Ovary (tissue), 9 donors: Measurements from ENCODE around the gene STIM2. TPM values are rescaled to one million over a fixed set of nuclear protein-coding genes. Genes with fewer than 3 reads are reported as not detected.
A peak's percentile ranks its signal among the peaks of the same experiment; 100 is the strongest.
"Not testable (repeated sequence)": the region's sequence is repeated elsewhere in the genome, so short reads cannot be mapped to it uniquely, and the experiment has no call there.

Experiments
- DNase-seq, 5 donors: peaks; one replicate each; pipeline ENCODE4 v3.0.0-alpha.2; 2019 to 2020
- H3K27ac ChIP-seq, 2 donors: fragments of 200-600 bp; one replicate each; pipeline versions ENCODE4 v1.5.1 to v1.8.0; 2019 to 2022
- H3K27me3 ChIP-seq: fragments of 200-600 bp; one replicate; pipeline ENCODE4 v1.8.0; 2022
- H3K36me3 ChIP-seq: fragments of 200-600 bp; sonication (generic); one replicate; pipeline ENCODE4 v1.5.1; 2019
- H3K4me1 ChIP-seq: one replicate; pipeline ENCODE4 v1.8.1; 2013; ENCODE audit warnings: mild to moderate bottlenecking, moderate library complexity; ENCODE audit not compliant: insufficient read depth
- H3K4me3 ChIP-seq: fragments of 200-600 bp; sonication (generic); one replicate; pipeline ENCODE4 v1.5.1; 2017
- H3K9me3 ChIP-seq, 2 donors: fragments of 200-600 bp in 1 of 2; sonication (generic) in 1 of 2; one replicate each; pipeline versions ENCODE4 v1.5.1 to v1.8.1; 2013 to 2019; ENCODE audit warnings: mild to moderate bottlenecking in 1 of 2, moderate library complexity in 1 of 2
- CTCF ChIP-seq, 3 donors: fragments of 450-650 bp in 2 of 3; fragments of 200-600 bp in 1 of 3; IDR thresholded peaks; one replicate each; pipeline versions ENCODE4 v1.5.1 to v1.8.0; 2016 to 2022; ENCODE audit warnings: antibody characterized with exemption in 3 of 3, mild to moderate bottlenecking in 1 of 3
- EP300 ChIP-seq: sonication (generic); formaldehyde crosslinking; IDR thresholded peaks from one replicate; pipeline ENCODE4 v1.6.1; 2017; ENCODE audit warnings: antibody characterized with exemption
- POLR2A ChIP-seq: fragments of 450-650 bp; IDR thresholded peaks from one replicate; pipeline ENCODE4 v1.6.1; 2017; ENCODE audit warnings: antibody characterized with exemption, mild to moderate bottlenecking, moderate library complexity
- WGBS, 3 donors: extraction: QIAGEN DNeasy Blood & Tissue Kit in 1 of 3; methylation state at CpG; one replicate each; pipeline versions ENCODE4 v1.1.5 to v1.1.7; 2013 to 2017; 5-methylcytosine and 5-hydroxymethylcytosine counted together
- intact Hi-C, 4 donors: fragments of 100-400 bp; cut with DNase I; formaldehyde crosslinking; loops; one replicate each; pipeline versions ENCODE4 v1.11.0 to v1.15.1; 2022 to 2023
- polyA plus RNA-seq, 2 donors: library from polyadenylated mRNA; stranded (reverse); fragments of 200-250 nt in 1 of 2; fragments of 350-450 nt in 1 of 2; fragmentation: Illumina TruSeq in 1 of 2; extraction: RNeasy Lipid Tissue Mini Kit (QIAGEN cat#74804) in 1 of 2; gene quantifications; one replicate each; pipeline ENCODE4 v1.2.3, GENCODE V29; 2013 to 2014
- total RNA-seq, 7 donors: library from RNA; depleted of rRNA in 2 of 7; stranded (reverse); fragments of >200 nt in 2 of 7; fragmentation: NEBNext Ultra II Directional in 3 of 7; extraction: Animal tissue kit (Norgen Biotek cat#: 25700) in 3 of 7; gene quantifications; one replicate each; pipeline versions ENCODE4 v1.1.0 to v1.2.4, GENCODE V29; 2016 to 2023
- donor health status: DM: no; HTN: no; CAD: no; lungs with moderate emphysema.
- donor health status: DM: no; HTN: no; CAD: no.
- donor health status: Bipolar disorder and iron deficiency.
- donor health status: DM: yes; HTN: yes; CAD: no.
- donor health status: DM: no; HTN: no; CAD: no.
- donor health status: DM: yes; HTN: yes; CAD: no.

STIM2 gene
- total and polyA plus RNA-seq, 9 donors = 24.0 to 47.9 (median 38.8) TPM

- no peak for DNase-seq
- Histone ChIP-seq H3K9me3 (no peaks in the 10 kb centered on the region), H3K4me3 (no peak overlapping the region), H3K36me3 (no peaks in the 10 kb centered on the region), H3K27me3 (no peaks in the 10 kb centered on the region), H3K4me1 (peaks cover 2% of the 10 kb centered on the region), H3K27ac (no peak overlapping the region)
- WGBS, 3 donors = 87 to 90% (median 90%) methylated on average over 3 of the region's 3 CpGs
- TF ChIP-seq CTCF (IDR thresholded peaks at IDR 0.05) (no peak), EP300 (no peak), POLR2A (no peak)
- intact Hi-C loops = no loop called here
These were observed 37.1 kb upstream of the STIM2 start for GRCh38 chr4:26823583-26823982.

DNA sequence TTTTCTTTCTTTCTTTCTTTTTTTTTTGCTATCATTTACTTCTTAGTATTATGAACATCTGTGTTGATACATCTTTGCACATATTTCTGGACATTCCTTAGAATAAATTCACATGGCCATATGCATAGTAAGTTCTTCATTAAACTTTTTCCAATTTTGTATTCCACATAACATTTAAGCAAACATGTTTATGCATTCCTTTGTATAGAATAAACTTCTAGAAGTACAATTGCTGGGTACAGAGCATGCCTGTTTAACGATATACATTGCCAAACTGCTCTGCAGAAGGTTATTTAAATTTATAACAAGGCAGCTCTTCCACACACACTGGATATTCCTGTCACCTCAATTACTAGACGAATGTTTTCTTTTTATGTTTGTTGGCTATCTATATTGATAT lies 36.0 kb upstream of the STIM2 start:
- no peaks in the 10 kb centered on the region for H3K27me3 ChIP-seq
- peaks cover 4% of the 10 kb centered on the region for H3K4me1 ChIP-seq
- no peaks in the 10 kb centered on the region for H3K9me3 ChIP-seq
- H3K36me3 ChIP-seq = no peaks in the 10 kb centered on the region
- TF ChIP-seq POLR2A (no peak), CTCF (IDR thresholded peaks at IDR 0.05) (no peak), EP300 (no peak)
- intact Hi-C loops = no loop called here
- no peak overlapping the region for H3K4me3 ChIP-seq
- H3K27ac ChIP-seq = no peak overlapping the region
- DNase-seq = no peak
- WGBS, 3 donors = 90 to 93% (median 90%) methylated on average over 2 of the region's 2 CpGs

GRCh38 chr4:26826721-26827120 lies 33.9 kb upstream of the STIM2 start:
- no peak overlapping the region for H3K4me3 ChIP-seq
- DNase-seq = peak in 4 of 5 donors; percentile 16 to 66 (median 44)

DNA sequence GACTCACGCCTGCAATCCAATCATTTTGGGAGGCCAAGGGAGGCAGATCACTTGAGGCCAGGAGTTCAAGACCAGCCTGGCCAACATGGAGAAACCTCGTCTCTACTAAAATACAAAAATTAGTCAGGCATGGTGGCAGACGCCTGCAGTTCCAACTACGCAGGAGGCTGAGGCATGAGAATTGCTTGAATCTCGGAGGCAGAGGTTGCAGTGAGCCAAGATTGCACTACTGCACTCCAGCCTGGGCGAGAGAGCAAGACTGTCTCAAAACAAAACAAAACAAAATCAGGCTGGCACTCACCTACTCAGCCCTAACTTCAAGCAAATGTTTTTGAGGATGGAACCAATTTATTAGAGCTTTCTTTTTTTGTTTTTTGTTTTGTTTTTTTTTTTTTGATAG lies 33.3 kb upstream of the STIM2 start:
- H3K9me3 ChIP-seq, H3K27me3 ChIP-seq, intact Hi-C loops, H3K4me3 ChIP-seq, H3K4me1 ChIP-seq, H3K36me3 ChIP-seq, DNase-seq: not testable (repeated sequence)
- WGBS, 3 donors = 89 to 92% (median 90%) methylated on average over 6 of the region's 6 CpGs
- peak overlapping the region in 1 of 2 donors; percentile 55 for H3K27ac ChIP-seq

More at GRCh38 chr4:26826721-26827120, 33.9 kb upstream of the STIM2 start:
- Histone ChIP-seq H3K9me3 (no peaks in the 10 kb centered on the region), H3K4me1 (peaks cover 4% of the 10 kb centered on the region), H3K27ac (peak overlapping the region in 1 of 2 donors; percentile 55), H3K27me3 (no peaks in the 10 kb centered on the region), H3K36me3 (no peaks in the 10 kb centered on the region)
- 7 to 37% (median 8%) methylated on average over 9 of the region's 9 CpGs for WGBS, 3 donors
- TF ChIP-seq CTCF (IDR thresholded peaks at IDR 0.05) = no peak
- no peak for TF ChIP-seq EP300
- no peak for TF ChIP-seq POLR2A
- intact Hi-C loops = no loop called here

DNA sequence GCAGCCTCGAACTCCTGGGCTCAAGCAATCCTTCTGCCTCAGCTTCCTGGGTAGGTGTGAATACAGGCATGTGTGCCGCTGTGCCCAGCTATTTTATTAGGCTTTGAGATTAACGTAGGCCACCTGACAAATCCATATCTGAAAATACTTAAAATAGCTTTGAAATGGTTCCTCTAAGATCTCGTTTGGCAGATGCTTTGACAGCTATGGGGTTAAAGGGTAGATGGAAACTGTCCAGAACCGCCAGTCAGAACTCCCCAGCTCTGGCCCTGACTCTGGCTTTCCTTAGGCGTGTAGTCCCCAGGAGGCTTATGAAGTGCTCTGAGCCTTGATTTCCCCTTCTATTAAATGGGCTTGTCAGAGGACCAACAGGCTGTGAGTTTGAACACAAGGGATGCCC lies 32.8 kb upstream of the STIM2 start:
- intact Hi-C loops = no loop called here
- 80 to 87% (median 84%) methylated on average over 6 of the region's 6 CpGs for WGBS, 3 donors
- no peak for TF ChIP-seq CTCF (IDR thresholded peaks at IDR 0.05)
- no peak for TF ChIP-seq POLR2A
- TF ChIP-seq EP300 = no peak
- peaks cover 4% of the 10 kb centered on the region for H3K4me1 ChIP-seq
- H3K36me3 ChIP-seq = no peaks in the 10 kb centered on the region
- no peak overlapping the region for H3K27ac ChIP-seq
- H3K4me3 ChIP-seq = no peak overlapping the region
- H3K27me3 ChIP-seq = no peaks in the 10 kb centered on the region
- H3K9me3 ChIP-seq = no peaks in the 10 kb centered on the region
- no peak for DNase-seq
